Gastroesophageal sphincter (tissue), 3 donors: ENCODE results near the gene CACNA2D3.

Experiments
- CTCF ChIP-seq, 4 experiments: fragments of 200-600 bp in 2 of 4; fragments of 450-650 bp in 2 of 4; sonication (generic) in 1 of 4; IDR thresholded peaks; one replicate each; pipeline ENCODE4 v1.5.1; 2017 to 2019; ENCODE audit warnings: antibody characterized with exemption in 4 of 4, mild to moderate bottlenecking in 2 of 4, moderate library complexity in 2 of 4
- POLR2A ChIP-seq, 2 donors: fragments of 450-650 bp; IDR thresholded peaks; one replicate each; pipeline ENCODE4 v1.6.1; 2017; ENCODE audit warnings: antibody characterized with exemption in 2 of 2, mild to moderate bottlenecking in 2 of 2, moderate library complexity in 1 of 2

- no peak for TF ChIP-seq CTCF (IDR thresholded peaks at IDR 0.05)
- no peak for TF ChIP-seq POLR2A (IDR thresholded peaks at IDR 0.05)
Observed at GRCh38 chr3:54193093-54193492, 70.7 kb downstream of the CACNA2D3 start.
